ENCODE results near the gene DDX54. TPM values are rescaled to one million over a fixed set of nuclear protein-coding genes. Genes with fewer than 3 reads are reported as not detected.

Gene DDX54
- total and polyA plus RNA-seq, 2 of the 8 experiments (the other 6 are each of a cell fraction or from before 2014, with no cell fraction given), result 64.9 to 113 TPM

DNA sequence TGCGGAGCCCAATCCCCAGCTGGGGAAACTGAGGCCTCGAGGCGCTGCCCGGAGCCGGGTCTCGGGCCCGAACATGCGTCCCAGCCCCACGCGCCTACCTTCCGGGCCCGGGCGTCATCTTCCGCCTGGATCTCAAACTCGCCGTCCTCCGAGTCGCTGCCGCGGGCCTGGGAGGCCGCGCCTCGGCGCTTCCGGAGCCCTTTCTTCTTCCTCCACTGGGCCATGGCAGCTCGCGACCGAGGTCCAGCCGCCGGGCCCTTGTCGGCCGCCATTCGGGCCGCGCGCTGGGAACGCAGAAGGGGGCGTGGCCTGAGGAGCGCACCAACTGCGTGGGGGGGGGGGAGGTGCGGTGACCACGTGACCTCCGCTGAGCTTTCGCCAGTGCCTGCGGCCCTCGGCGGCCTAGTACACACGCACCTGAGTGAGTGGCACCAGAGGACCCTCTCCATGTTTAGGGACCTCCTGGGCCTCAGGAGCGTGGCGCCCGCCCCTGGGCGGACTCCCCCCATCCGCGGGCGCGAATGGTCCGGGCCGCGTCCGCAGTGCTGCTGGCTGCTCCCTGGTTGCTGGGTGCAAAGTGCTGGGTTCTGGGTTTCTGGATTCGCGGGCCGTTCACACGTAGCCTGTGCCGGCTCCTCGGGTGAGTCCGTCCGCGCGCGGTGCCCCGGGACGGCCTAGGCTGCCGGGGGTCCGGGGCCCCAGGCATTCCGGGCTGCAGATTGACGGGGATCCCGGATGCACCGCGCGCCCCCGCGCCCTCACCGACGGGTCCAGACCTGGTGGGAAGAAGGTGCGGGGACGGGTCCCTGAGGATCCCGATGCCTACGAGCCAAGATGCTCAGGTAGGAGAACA lies at the start of gene DDX54, which contains the start of gene RITA1 (continued):
- TF ChIP-seq, protein P1, sequence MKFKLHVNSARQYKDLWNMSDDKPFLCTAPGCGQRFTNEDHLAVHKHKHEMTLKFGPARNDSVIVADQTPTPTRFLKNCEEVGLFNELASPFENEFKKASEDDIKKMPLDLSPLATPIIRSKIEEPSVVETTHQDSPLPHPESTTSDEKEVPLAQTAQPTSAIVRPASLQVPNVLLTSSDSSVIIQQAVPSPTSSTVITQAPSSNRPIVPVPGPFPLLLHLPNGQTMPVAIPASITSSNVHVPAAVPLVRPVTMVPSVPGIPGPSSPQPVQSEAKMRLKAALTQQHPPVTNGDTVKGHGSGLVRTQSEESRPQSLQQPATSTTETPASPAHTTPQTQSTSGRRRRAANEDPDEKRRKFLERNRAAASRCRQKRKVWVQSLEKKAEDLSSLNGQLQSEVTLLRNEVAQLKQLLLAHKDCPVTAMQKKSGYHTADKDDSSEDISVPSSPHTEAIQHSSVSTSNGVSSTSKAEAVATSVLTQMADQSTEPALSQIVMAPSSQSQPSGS (IDR thresholded peaks at IDR 0.05; ENCODE audit: low read length), result no peak
- TF ChIP-seq CHD1 (IDR thresholded peaks at IDR 0.05; ENCODE audit: low read depth, low read length), result peak; percentile 89
- no peak; the same call in 1 of the 2 replicates for TF ChIP-seq GTF2F1 (IDR thresholded peaks at IDR 0.05; ENCODE audit: borderline replicate concordance, low read depth, low read length)
- TF ChIP-seq GABPA (IDR thresholded peaks at IDR 0.05; ENCODE audit: borderline replicate concordance, insufficient read depth, low read length), result no peak
- TF ChIP-seq CHD2 (IDR thresholded peaks at IDR 0.05; ENCODE audit: low read length), result no peak
- TF ChIP-seq RXRA (IDR thresholded peaks at IDR 0.05; ENCODE audit: insufficient read depth, low read depth, low read length), result no peak
- TF ChIP-seq MAFK (IDR thresholded peaks at IDR 0.05; ENCODE audit: low read depth, low read length), result no peak
- TF ChIP-seq CBX8 (IDR thresholded peaks at IDR 0.05; ENCODE audit: borderline replicate concordance, low read depth, low read length), result no peak
- no peak for TF ChIP-seq CEBPB (IDR thresholded peaks at IDR 0.05; ENCODE audit: low read depth, low read length)
- TF ChIP-seq RNF2 (IDR thresholded peaks at IDR 0.05; ENCODE audit: borderline replicate concordance, low read depth, low read length, missing control alignments, poor library complexity, severe bottlenecking), result no peak
- peak; percentile 86 for TF ChIP-seq JUND (IDR thresholded peaks at IDR 0.05; ENCODE audit: low read length)
- TF ChIP-seq RFX5 (IDR thresholded peaks at IDR 0.05; ENCODE audit: borderline replicate concordance, low read depth, low read length), result no peak
- no peak for TF ChIP-seq SIRT6 (IDR thresholded peaks at IDR 0.05; ENCODE audit: low read length)
- peak; percentile 15; the same call in 1 of the 2 replicates for TF ChIP-seq BRCA1 (IDR thresholded peaks at IDR 0.05; ENCODE audit: low read depth, low read length)
- TF ChIP-seq BACH1 (IDR thresholded peaks at IDR 0.05; ENCODE audit: low read length), result 0 out of 2 replicates have a peak, but pooled peaks have one; percentile 4
- TF ChIP-seq CBX5 (IDR thresholded peaks at IDR 0.05; ENCODE audit: low read depth, low read length), result no peak
- TF ChIP-seq, protein P2, sequence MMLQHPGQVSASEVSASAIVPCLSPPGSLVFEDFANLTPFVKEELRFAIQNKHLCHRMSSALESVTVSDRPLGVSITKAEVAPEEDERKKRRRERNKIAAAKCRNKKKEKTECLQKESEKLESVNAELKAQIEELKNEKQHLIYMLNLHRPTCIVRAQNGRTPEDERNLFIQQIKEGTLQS (IDR thresholded peaks at IDR 0.05; ENCODE audit: insufficient read depth, low read depth, low read length), result peak; percentile 75
- TF ChIP-seq ZNF274 (IDR thresholded peaks at IDR 0.05; ENCODE audit: borderline replicate concordance, extremely low read depth, low read length), result no peak
- TF ChIP-seq SIN3A (conservative IDR thresholded peaks at IDR 0.05 in 1 of 2, IDR thresholded peaks at IDR 0.05 in 1 of 2; ENCODE audit: low read depth in 1 of 2, low read length in 2 of 2), result no peak; a peak in 2 of 4 replicates
- TF ChIP-seq NANOG (IDR thresholded peaks at IDR 0.05; ENCODE audit: insufficient read depth, low read depth, low read length, poor library complexity, severe bottlenecking), result no peak
- TF ChIP-seq ASH2L (IDR thresholded peaks at IDR 0.05; ENCODE audit: low read length), result peak; percentile 61
